Measurements from ENCODE around the gene ALK. TPM values are rescaled to one million over a fixed set of nuclear protein-coding genes. Genes with fewer than 3 reads are reported as not detected.

The ALK gene
- total RNA-seq, 6 donors from 2014 or later = 0.17 to 2.1 (median 0.35) TPM

DNA sequence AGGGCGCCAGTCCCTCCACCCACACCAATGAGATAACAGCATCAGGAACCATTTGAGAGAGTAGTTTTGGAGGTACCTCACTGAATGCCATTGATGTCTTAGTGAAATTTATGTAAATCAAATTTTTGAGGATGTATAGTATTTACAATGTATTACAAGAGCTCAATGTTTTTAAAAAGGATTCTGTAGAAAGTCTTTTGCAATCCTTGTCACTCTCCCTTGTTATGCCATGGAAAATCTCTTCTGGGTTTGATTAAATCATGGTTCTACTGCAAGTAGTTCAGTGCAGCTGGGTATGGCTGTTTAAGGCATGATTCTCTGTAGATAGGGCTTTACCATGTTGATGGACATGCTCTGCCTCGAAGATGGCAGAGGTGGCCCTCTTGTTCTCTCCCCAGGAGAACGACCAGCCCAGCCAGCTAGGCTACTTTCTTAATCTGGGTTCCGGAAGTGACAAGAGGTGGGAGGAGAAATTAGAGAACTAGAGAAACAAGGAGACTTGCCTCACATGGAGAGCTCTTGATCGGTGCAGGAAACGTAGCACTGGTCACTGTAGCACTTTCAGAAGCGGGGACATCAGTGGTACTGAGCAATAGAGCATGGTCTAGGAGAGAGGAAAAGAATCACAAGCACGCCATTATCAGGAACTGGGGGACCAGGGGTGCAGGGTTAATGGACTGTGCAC lies 603.4 kb downstream of the ALK start:
- WGBS, 2 donors = 53 to 54% methylated on average over 8 of the region's 8 CpGs
- H3K9me3 ChIP-seq = no peaks in the 10 kb centered on the region
- peak in 1 of 2 donors; percentile 43 for ATAC-seq (ENCODE audit: low FRiP score in 2 of 2)
- no peaks in the 10 kb centered on the region for H3K27me3 ChIP-seq
- TF ChIP-seq CTCF (IDR thresholded peaks at IDR 0.05) (no peak), POLR2A (IDR thresholded peaks at IDR 0.05) (no peak), POLR2AphosphoS5 (IDR thresholded peaks at IDR 0.05) (no peak), EP300 (IDR thresholded peaks at IDR 0.05) (no peak)
- peak in 1 of 2 donors; percentile 60 for DNase-seq
- H3K36me3 ChIP-seq = no peaks in the 10 kb centered on the region
- peaks cover 0 to 4% (median 0%) of the 10 kb centered on the region in 4 donors for H3K4me1 ChIP-seq
- H3K27ac ChIP-seq = no peak overlapping the region
- no peak overlapping the region for H3K4me3 ChIP-seq

GRCh38 chr2:29317077-29317517 lies 604.3 kb downstream of the ALK start:
- WGBS, 2 donors = 28% methylated on average over 3 of the region's 3 CpGs; no CpG with 5 or more reads in 1 of the 2 donors

GRCh38 chr2:29314816-29315571 lies 606.4 kb downstream of the ALK start:
- H3K27me3 ChIP-seq = no peaks in the 10 kb centered on the region
- no peak for ATAC-seq (ENCODE audit: low FRiP score in 2 of 2)
- no peaks in the 10 kb centered on the region for H3K9me3 ChIP-seq
- peak in 1 of 2 donors; percentile 33 for DNase-seq
- 29 to 40% methylated on average over 18 of the region's 18 CpGs for WGBS, 2 donors
- H3K36me3 ChIP-seq = no peaks in the 10 kb centered on the region
- no peak overlapping the region for H3K27ac ChIP-seq
- TF ChIP-seq POLR2A (IDR thresholded peaks at IDR 0.05) (no peak), POLR2AphosphoS5 (IDR thresholded peaks at IDR 0.05) (no peak), CTCF (IDR thresholded peaks at IDR 0.05) (peak in 2 of 6 experiments; percentile 9 to 16)
- peak overlapping the region in 2 of 4 donors; percentile 9 to 23 for H3K4me3 ChIP-seq
- peaks cover 0 to 4% (median 0%) of the 10 kb centered on the region in 4 donors for H3K4me1 ChIP-seq

More at GRCh38 chr2:29317077-29317517, 604.3 kb downstream of the ALK start:
- H3K9me3 ChIP-seq = no peaks in the 10 kb centered on the region
- no peak overlapping the region for H3K4me3 ChIP-seq
- no peak overlapping the region for H3K27ac ChIP-seq
- ATAC-seq (ENCODE audit: low FRiP score in 2 of 2) (peak in 1 of 2 donors; percentile 71), DNase-seq (peak in 1 of 2 donors; percentile 25)
- no peaks in the 10 kb centered on the region for H3K27me3 ChIP-seq
- H3K36me3 ChIP-seq = no peaks in the 10 kb centered on the region
- peaks cover 0 to 4% (median 0%) of the 10 kb centered on the region in 4 donors for H3K4me1 ChIP-seq
- TF ChIP-seq POLR2AphosphoS5 (IDR thresholded peaks at IDR 0.05) (peak in 1 of 2 donors; percentile 46), POLR2A (IDR thresholded peaks at IDR 0.05) (no peak), CTCF (IDR thresholded peaks at IDR 0.05) (no peak), EP300 (IDR thresholded peaks at IDR 0.05) (no peak)

DNA sequence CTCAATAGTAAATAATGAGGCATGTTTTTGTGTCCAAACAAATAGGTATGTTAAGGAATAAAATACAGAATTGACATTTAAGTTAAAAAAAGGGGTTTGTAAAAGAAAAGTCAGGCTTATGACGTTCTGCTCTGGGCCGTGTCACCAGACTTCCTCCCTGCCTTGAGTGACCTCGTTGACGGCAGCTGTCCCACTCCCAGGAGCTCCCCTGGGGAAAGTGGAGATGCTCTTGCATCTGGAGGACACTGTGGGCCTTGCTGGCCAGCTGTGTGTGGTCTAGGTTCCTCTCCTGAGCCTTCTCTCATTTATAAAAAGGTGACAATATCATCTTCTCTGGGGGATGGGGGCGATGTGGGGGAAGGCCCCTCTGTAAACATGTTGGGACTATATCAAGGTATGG lies 609.9 kb downstream of the ALK start:
- Histone ChIP-seq H3K36me3 (no peaks in the 10 kb centered on the region), H3K27ac (no peak overlapping the region), H3K4me3 (no peak overlapping the region), H3K27me3 (no peaks in the 10 kb centered on the region), H3K9me3 (no peaks in the 10 kb centered on the region), H3K4me1 (peaks cover 0 to 2% (median 0%) of the 10 kb centered on the region in 4 donors)
- no peak for ATAC-seq (ENCODE audit: low FRiP score in 2 of 2)
- no peak for TF ChIP-seq EP300 (IDR thresholded peaks at IDR 0.05)
- no peak for TF ChIP-seq CTCF (IDR thresholded peaks at IDR 0.05)
- TF ChIP-seq POLR2A (IDR thresholded peaks at IDR 0.05) = no peak
- TF ChIP-seq POLR2AphosphoS5 (IDR thresholded peaks at IDR 0.05) = no peak
- no peak for DNase-seq
- 73% methylated on average over 5 of the region's 5 CpGs for WGBS, 2 donors
